DND-41 (cell line): Measurements from ENCODE around the gene PPP1CC.

Experiments
- ATAC-seq: fragments of 200-7000 bp; cut with Tn5 transposase; 3 replicates; pipeline ENCODE4 v1.9.1; 2021; ENCODE audit warnings: low read depth; ENCODE audit not compliant: insufficient read depth
- DNase-seq: peaks from one replicate; pipeline ENCODE4 v3.0.0-alpha.2; 2020
- H2AFZ ChIP-seq: 2 replicates; pipeline ENCODE4 v1.6.0; 2012; ENCODE audit warnings: low read depth, low read length
- H3K27ac ChIP-seq: 2 replicates; pipeline ENCODE4 v1.5.1; 2012; ENCODE audit warnings: low read length, inconsistent platforms
- H3K27me3 ChIP-seq: fragments of 200-600 bp; sonication (generic); 2 replicates; pipeline ENCODE4 v1.6.0; 2012; ENCODE audit warnings: low read length, mild to moderate bottlenecking, inconsistent platforms; ENCODE audit not compliant: insufficient read depth, poor library complexity
- H3K36me3 ChIP-seq: 2 replicates; pipeline ENCODE4 v1.5.1; 2012; ENCODE audit warnings: low read length, inconsistent platforms; ENCODE audit not compliant: insufficient read depth
- H3K4me1 ChIP-seq: 2 replicates; pipeline ENCODE4 v1.5.1; 2012; ENCODE audit warnings: mild to moderate bottlenecking, low read length; ENCODE audit not compliant: insufficient read depth
- H3K4me2 ChIP-seq: 2 replicates; pipeline ENCODE4 v1.6.0; 2012; ENCODE audit warnings: mild to moderate bottlenecking, moderate library complexity, low read length, inconsistent platforms; ENCODE audit not compliant: insufficient read depth
- H3K4me3 ChIP-seq, 2 experiments: fragments of 200-600 bp in 1 of 2; shearing (Covaris generic) in 1 of 2; 2 replicates each; pipeline ENCODE4 v1.5.1; 2012 to 2016; ENCODE audit warnings: inconsistent platforms in 2 of 2, low read length in 2 of 2, mild to moderate bottlenecking in 2 of 2, low read depth in 1 of 2, moderate library complexity in 1 of 2
- H3K79me2 ChIP-seq: 2 replicates; pipeline ENCODE4 v1.6.0; 2012; ENCODE audit warnings: low read length, inconsistent platforms; ENCODE audit not compliant: insufficient read depth
- H3K9ac ChIP-seq: 2 replicates; pipeline ENCODE4 v1.6.0; 2012; ENCODE audit warnings: low read depth, mild to moderate bottlenecking, inconsistent platforms, low read length, moderate library complexity
- H3K9me3 ChIP-seq: 2 replicates; pipeline ENCODE4 v1.5.1; 2012; ENCODE audit warnings: low read length, moderate library complexity, mild to moderate bottlenecking, inconsistent platforms; ENCODE audit not compliant: insufficient read depth, severe bottlenecking
- H4K20me1 ChIP-seq: 2 replicates; pipeline ENCODE4 v1.6.0; 2012; ENCODE audit warnings: low read length; ENCODE audit not compliant: insufficient read depth
- EZH2 ChIP-seq: IDR thresholded peaks from 3 replicates; pipeline ENCODE4 v1.6.1; 2012; ENCODE audit warnings: borderline replicate concordance, low read depth, mild to moderate bottlenecking, moderate library complexity, low read length, inconsistent platforms; ENCODE audit not compliant: severe bottlenecking
- TF ChIP-seq, protein P1 (sequence below): IDR thresholded peaks from 2 replicates; pipeline ENCODE4 v1.5.1; 2012; ENCODE audit warnings: borderline replicate concordance, low read length, moderate library complexity, mild to moderate bottlenecking; ENCODE audit not compliant: poor library complexity, severe bottlenecking; ENCODE audit errors: extremely low read depth

PPP1CC gene

DNA sequence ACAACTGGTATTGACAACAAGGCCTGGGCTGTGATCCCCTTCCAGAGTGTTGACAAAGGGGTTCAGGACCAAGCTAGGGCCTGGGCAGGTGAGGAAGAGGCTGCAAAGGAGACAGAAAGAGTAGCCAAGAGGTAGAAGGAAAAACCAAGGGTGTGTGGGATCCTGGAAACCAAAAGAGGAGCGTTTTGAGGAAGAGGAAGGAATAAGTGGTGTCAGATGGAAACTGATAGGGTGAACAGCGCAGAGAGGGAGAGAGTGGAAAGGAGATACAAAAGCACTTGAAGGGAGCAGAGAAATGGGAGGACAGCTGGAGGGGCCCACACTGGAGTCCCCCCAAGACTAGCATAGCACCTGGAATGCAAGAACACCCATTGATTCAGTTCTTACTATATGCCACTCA, 45.5 kb downstream of the PPP1CC start:
- no peak overlapping the region for H3K27ac ChIP-seq
- H2AFZ ChIP-seq: no peak overlapping the region
- H4K20me1 ChIP-seq: no peaks in the 10 kb centered on the region
- no peak overlapping the region for H3K4me3 ChIP-seq
- TF ChIP-seq, protein P1, sequence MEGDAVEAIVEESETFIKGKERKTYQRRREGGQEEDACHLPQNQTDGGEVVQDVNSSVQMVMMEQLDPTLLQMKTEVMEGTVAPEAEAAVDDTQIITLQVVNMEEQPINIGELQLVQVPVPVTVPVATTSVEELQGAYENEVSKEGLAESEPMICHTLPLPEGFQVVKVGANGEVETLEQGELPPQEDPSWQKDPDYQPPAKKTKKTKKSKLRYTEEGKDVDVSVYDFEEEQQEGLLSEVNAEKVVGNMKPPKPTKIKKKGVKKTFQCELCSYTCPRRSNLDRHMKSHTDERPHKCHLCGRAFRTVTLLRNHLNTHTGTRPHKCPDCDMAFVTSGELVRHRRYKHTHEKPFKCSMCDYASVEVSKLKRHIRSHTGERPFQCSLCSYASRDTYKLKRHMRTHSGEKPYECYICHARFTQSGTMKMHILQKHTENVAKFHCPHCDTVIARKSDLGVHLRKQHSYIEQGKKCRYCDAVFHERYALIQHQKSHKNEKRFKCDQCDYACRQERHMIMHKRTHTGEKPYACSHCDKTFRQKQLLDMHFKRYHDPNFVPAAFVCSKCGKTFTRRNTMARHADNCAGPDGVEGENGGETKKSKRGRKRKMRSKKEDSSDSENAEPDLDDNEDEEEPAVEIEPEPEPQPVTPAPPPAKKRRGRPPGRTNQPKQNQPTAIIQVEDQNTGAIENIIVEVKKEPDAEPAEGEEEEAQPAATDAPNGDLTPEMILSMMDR: no peak
- TF ChIP-seq EZH2: no peak
- H3K36me3 ChIP-seq: no peaks in the 10 kb centered on the region
- no peak overlapping the region for H3K4me2 ChIP-seq
- no peaks in the 10 kb centered on the region for H3K9me3 ChIP-seq
- H3K79me2 ChIP-seq: no peaks in the 10 kb centered on the region
- H3K9ac ChIP-seq: no peak overlapping the region
- no peak for DNase-seq
- H3K27me3 ChIP-seq: no peaks in the 10 kb centered on the region
- no peak for ATAC-seq
- H3K4me1 ChIP-seq: no peaks in the 10 kb centered on the region

DNA sequence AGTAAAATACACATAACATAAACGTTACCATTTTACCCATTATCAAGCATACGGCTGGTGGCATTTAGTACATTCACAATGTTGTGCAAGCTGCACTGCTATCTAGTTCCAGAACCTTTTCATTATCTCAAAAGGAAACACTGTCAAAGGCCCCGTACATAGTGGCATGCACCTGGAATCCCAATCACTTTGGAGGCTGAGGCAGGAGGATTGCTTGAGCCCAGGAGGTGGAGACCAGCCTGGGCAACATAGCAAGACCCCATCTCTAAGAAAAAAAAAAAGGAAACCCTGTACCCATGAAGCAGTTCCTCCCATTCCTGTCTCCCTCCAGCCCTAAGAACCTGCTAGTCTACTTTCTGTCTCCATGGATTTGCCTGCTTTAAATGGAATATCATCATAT, 46.4 kb downstream of the PPP1CC start:
- H2AFZ ChIP-seq: no peak overlapping the region
- ATAC-seq (no peak), DNase-seq (no peak)
- H4K20me1 ChIP-seq: no peaks in the 10 kb centered on the region
- no peaks in the 10 kb centered on the region for H3K27me3 ChIP-seq
- no peak overlapping the region for H3K27ac ChIP-seq
- no peaks in the 10 kb centered on the region for H3K79me2 ChIP-seq
- TF ChIP-seq EZH2: no peak
- TF ChIP-seq, protein P1: no peak
- H3K36me3 ChIP-seq: no peaks in the 10 kb centered on the region
- H3K9ac ChIP-seq: no peak overlapping the region
- no peaks in the 10 kb centered on the region for H3K4me1 ChIP-seq
- no peak overlapping the region for H3K4me2 ChIP-seq
- no peaks in the 10 kb centered on the region for H3K9me3 ChIP-seq
- H3K4me3 ChIP-seq: no peak overlapping the region

DNA sequence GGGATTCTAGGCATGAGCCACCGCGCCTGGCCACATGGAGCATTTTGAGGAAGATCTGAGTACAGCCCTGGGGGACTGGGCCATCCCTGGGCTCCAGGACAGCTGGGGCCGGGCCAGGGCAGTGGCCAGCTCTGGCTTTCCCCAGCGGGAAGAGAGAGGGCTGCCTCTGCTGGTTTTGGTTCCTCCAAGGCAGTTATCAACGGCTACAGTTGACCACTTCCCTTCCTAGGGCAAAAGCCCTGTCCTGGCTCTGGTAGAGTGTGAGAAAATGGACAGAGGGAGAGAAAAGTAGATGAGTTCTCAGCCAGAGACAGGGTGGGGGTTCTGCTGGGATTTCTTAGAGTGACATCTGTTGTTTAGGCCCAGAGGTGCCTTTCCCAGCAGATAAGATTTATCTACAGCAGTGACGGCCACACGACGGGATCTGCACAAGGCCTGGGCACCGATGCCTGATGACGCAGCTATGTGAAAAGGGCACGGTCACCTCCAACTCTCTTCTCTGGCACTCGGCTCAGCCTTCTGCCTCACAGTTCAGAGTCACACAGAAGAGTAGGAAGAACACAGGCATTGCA, 48.3 kb downstream of the PPP1CC start:
- DNase-seq (no peak), ATAC-seq (no peak)
- Histone ChIP-seq H3K27me3 (no peaks in the 10 kb centered on the region), H3K4me2 (no peak overlapping the region), H3K79me2 (no peaks in the 10 kb centered on the region), H3K9ac (no peak overlapping the region), H3K4me3 (no peak overlapping the region), H3K4me1 (peaks cover 10% of the 10 kb centered on the region), H2AFZ (no peak overlapping the region), H4K20me1 (no peaks in the 10 kb centered on the region), H3K27ac (no peak overlapping the region), H3K9me3 (no peaks in the 10 kb centered on the region), H3K36me3 (no peaks in the 10 kb centered on the region)
- TF ChIP-seq, protein P1: no peak
- no peak for TF ChIP-seq EZH2

DNA sequence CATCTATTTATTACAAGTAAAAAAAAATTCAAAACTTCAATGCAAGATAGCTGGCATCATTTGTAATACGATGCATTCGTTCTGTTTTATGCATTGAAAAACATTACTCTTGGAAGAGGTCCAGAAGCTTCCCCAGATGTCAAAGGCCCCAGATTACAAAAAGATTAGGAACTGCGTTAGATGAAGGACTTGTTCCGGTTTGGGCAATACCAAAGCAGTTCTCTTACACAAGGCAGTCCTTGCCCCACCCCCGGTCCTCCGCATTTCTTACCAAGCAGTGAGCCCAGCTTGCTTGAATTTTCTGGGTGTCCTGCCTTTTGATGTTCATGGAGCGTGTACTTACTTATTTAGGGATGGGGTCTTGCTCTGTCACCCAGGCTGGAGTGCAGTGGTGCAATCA, 49.0 kb downstream of the PPP1CC start:
- Histone ChIP-seq H3K36me3 (no peaks in the 10 kb centered on the region), H3K4me2 (no peak overlapping the region), H3K27me3 (no peaks in the 10 kb centered on the region), H3K27ac (no peak overlapping the region), H3K4me1 (peaks cover 15% of the 10 kb centered on the region), H2AFZ (no peak overlapping the region), H3K9me3 (no peaks in the 10 kb centered on the region), H3K79me2 (no peaks in the 10 kb centered on the region), H3K4me3 (no peak overlapping the region), H3K9ac (no peak overlapping the region), H4K20me1 (no peaks in the 10 kb centered on the region)
- ATAC-seq (no peak), DNase-seq (no peak)
- TF ChIP-seq, protein P1: no peak
